GM19035 (cell line): ENCODE data around the gene LRP2BP.

Experiments
- ATAC-seq: cut with Tn5 transposase; IDR thresholded peaks from one replicate; pipeline ENCODE4 v1.9.1; 2021; ENCODE audit not compliant: unreplicated experiment

The LRP2BP gene

GRCh38 chr4:185395238-185395955 lies at the start of gene LRP2BP:
LRP2BP (minus strand) TSS chr4:185395924; CDS start chr4:185378186, 17,738 bp downstream.
- no peak for ATAC-seq

- no peak for ATAC-seq
Measured at GRCh38 chr4:185445209-185445608, 49.5 kb upstream of the LRP2BP start.

- ATAC-seq, result no peak
Measured at GRCh38 chr4:185441479-185441878, 45.8 kb upstream of the LRP2BP start.

- peak; percentile 52 for ATAC-seq
Measured at GRCh38 chr4:185437809-185438208, 42.1 kb upstream of the LRP2BP start.

- ATAC-seq, result no peak
Measured at GRCh38 chr4:185435466-185435865, 39.7 kb upstream of the LRP2BP start.

- no peak for ATAC-seq
Measured at GRCh38 chr4:185429660-185430059, 33.9 kb upstream of the LRP2BP start.

GRCh38 chr4:185426960-185427688 lies 31.4 kb upstream of the LRP2BP start:
- no peak for ATAC-seq

- peak; percentile 95 for ATAC-seq
Measured at GRCh38 chr4:185425647-185426352, 30.1 kb upstream of the LRP2BP start, which contains the start of gene UFSP2. UFSP2 (minus strand) TSS chr4:185425964; CDS start chr4:185425868, 96 bp downstream.

GRCh38 chr4:185424905-185425646 lies 29.4 kb upstream of the LRP2BP start:
- no peak for ATAC-seq

- ATAC-seq, result no peak
Measured at GRCh38 chr4:185421366-185422124, 25.8 kb upstream of the LRP2BP start.

GRCh38 chr4:185416955-185417354 lies 21.2 kb upstream of the LRP2BP start:
- no peak for ATAC-seq

- ATAC-seq, result no peak
Measured at GRCh38 chr4:185412412-185412811, 16.7 kb upstream of the LRP2BP start.

- no peak for ATAC-seq
Measured at GRCh38 chr4:185411849-185412248, 16.1 kb upstream of the LRP2BP start.

GRCh38 chr4:185408432-185408831 lies 12.7 kb upstream of the LRP2BP start:
- no peak for ATAC-seq

- peak; percentile 65 for ATAC-seq
Measured at GRCh38 chr4:185405296-185405999, 9.7 kb upstream of the LRP2BP start.

- no peak for ATAC-seq
Measured at GRCh38 chr4:185404031-185404430, 8.3 kb upstream of the LRP2BP start.

- ATAC-seq, result no peak
Measured at GRCh38 chr4:185399466-185399865, 3.7 kb upstream of the LRP2BP start.

- ATAC-seq, result no peak
Measured at GRCh38 chr4:185398618-185399017, 2.9 kb upstream of the LRP2BP start.

- ATAC-seq, result no peak
Measured at GRCh38 chr4:185396724-185397385, 1.1 kb upstream of the LRP2BP start, which contains the start of gene ANKRD37. ANKRD37 (plus strand) TSS chr4:185396841; CDS start chr4:185396924, 83 bp downstream.
